GM18505 (cell line): ENCODE results near the gene NCOA3.
A peak's percentile ranks its signal among the peaks of the same experiment; 100 is the strongest.

Experiments
- ATAC-seq: cut with Tn5 transposase; IDR thresholded peaks from one replicate; pipeline ENCODE4 v1.9.1; 2021; ENCODE audit not compliant: unreplicated experiment
- POLR2A ChIP-seq: IDR thresholded peaks from 4 replicates; pipeline ENCODE4 v1.6.1; 2011; ENCODE audit warnings: borderline replicate concordance; ENCODE audit not compliant: insufficient read depth, insufficient read length; ENCODE audit errors: extremely low read depth

NCOA3 gene

GRCh38 chr20:47656318-47656717 is 154.6 kb downstream of the NCOA3 start:
- TF ChIP-seq POLR2A, result no peak
- no peak for ATAC-seq

DNA sequence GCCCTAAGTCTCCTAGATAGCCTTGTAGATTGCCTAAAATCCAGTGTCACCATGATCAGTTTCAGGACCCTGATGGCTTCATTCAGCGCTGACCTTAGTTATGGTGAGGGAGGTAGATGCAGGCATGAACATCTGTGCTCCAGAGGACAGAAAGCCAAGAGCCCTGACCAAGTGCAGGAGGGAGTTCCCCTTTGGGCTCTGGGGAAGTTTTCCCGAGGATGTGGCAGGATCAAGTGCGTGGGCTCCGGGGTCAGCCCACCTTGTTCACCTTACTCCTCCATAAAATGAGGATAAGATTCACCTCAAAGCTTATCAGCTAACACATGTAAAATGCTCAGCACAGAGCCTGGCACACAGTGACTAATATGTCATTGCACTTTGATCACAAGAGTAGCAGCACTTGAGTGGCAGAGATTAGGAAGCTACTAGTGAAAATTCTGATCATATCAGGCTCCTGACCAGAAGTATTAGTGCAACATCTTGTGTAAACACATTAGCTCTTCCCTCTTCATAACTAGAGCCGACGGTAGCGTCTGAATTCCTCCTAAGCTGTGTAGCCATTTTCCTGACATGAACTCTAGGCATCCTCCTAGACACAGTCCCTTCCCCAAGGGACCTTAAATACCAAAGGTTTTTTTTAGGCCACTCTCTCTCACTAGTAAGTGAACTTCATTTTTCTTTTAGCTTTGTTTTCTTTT is 158.4 kb downstream of the NCOA3 start:
- TF ChIP-seq POLR2A, result peak; percentile 26
- no peak for ATAC-seq

GRCh38 chr20:47660602-47660905 is 158.9 kb downstream of the NCOA3 start:
- ATAC-seq, result no peak

DNA sequence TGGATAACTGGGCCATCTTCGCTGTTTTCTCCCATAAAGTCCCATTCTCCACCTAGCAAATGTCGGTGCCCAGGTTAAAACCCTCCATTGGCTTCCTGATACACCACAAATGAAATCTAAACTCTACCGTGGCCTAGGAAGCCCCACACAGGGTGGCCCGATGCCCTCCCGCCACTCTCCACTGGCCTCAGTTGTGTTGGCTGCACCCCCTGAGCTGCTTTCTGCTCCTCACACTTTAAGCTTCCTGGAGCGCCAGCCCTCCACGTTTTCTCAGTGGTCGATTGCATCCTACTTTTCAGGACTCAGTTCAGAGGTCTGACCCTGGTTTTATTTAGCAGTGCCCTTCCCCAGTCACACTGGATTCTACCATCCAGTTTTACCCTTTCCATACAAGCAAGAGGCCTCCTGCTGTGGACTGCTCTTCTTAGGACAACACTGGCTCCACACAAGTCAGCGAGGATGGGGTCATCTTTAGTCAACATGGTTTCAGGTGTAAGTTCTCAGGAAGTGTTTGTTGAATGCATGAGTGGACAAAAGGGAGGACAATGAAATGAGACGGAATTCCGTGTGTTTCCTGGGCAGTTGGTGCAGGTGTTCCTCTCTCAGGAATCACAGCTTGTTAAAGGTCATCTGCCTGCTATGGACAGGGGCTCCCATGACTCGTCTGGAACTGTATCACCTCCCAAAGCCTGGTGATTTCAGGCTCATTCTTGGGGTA is 159.5 kb downstream of the NCOA3 start:
- ATAC-seq, result no peak
- TF ChIP-seq POLR2A, result no peak

More at GRCh38 chr20:47660602-47660905, 158.9 kb downstream of the NCOA3 start:
- no peak for TF ChIP-seq POLR2A

DNA sequence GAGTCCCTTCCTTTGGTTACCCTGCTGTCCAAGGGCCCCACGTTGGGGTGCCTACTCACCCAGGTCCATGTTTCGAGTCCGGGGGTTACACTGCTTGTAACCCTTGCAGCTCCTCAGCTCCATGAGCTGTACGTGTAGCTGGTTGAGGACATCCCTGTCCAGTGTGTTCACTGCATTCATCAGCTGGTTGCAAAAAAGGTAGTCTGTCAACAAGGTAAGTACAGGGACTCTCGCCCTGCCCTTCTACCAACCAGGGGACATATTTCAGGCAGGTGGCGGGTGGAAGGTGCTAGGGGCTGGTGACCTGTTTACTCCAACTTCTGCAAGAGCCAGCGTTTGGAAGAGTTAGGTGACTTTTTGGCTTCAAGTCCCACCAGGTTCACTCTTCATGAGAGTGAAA is 160.0 kb downstream of the NCOA3 start:
- no peak for ATAC-seq
- no peak for TF ChIP-seq POLR2A

DNA sequence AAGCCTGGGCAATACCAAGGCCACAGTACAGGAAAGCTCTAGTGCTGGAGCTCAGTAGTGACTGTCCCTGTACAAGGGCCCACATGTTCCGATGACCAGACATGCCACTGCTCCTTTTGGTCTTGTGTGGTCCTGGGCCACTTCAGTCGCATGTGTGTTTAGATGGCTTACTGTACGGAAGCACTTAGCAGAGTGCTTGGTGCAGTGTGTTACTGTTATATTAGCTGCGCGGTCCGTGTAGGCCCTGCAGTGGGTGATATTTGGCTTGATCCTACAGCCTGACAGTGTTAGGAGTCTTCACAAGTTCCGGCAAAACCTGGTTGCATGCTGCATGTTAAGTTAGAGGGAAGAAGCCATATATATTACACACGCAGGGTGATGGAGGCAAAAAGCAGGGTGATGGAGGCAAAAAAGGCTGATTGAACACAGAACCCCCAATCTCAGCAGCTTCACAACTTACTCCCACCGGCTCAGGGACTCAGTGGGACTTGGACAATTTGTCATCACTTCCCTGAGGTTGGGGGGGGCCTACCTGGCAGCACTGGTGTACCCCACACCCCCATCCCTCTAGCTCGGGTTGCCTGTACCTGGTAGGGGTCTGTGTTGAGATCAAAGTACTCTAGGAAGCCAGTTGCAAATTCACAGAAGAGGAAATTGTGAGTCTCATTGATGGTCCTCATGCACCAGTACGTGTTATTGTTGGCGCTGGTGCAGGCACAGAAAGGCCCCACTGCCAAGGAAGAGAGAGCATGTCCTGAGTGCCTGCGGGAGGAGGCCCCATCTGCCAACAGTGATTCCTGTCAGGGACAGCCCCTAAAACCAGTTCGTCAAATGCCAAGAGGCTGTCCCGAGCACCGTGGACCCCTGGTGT is 161.0 kb downstream of the NCOA3 start:
- ATAC-seq, result no peak
- no peak for TF ChIP-seq POLR2A

GRCh38 chr20:47663354-47664067 is 161.8 kb downstream of the NCOA3 start:
- no peak for TF ChIP-seq POLR2A
- ATAC-seq, result no peak

GRCh38 chr20:47664068-47664437 is 162.4 kb downstream of the NCOA3 start:
- ATAC-seq, result no peak
- TF ChIP-seq POLR2A, result no peak

- no peak for ATAC-seq
These were observed 163.1 kb downstream of the NCOA3 start for GRCh38 chr20:47664744-47665143.

DNA sequence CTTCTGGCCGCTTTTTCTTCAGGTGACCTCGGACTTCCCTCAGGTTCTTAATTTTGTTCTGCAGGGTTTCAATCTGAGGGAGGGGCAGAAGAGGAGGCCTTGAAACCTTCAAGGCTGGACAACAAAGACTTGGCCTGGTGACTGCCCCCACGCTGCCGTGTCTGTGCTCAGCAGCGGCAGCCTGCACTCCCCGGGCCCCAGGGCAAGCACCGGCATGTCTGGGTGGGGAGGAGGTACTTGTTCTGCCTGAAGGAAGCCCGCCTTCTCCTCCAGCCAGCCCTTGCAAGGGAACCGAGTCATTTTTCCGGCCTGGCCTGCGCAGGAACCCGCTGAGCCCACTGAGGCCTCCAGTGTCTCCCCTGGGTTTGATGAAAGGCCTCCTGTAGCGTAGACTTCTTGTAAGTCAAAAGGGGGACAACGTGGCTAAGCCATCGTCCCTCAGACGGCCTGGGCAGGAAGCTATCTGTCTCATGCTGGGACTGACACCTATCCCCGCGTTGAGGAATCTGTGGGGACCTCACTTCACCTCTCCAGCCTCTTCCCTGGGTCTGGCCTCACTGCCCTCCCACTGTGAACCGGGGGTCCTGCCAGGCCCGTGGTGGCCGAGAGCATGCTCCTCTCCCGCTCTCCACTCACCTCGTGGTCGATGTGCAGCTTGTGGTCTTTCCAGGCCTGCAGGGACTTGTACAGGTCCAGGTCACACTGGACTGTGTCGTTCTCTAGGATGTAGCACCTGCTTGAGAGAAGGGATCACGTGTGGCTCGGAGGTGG is 163.7 kb downstream of the NCOA3 start:
- TF ChIP-seq POLR2A, result peak; percentile 12
- ATAC-seq, result no peak

More at GRCh38 chr20:47664744-47665143, 163.1 kb downstream of the NCOA3 start:
- TF ChIP-seq POLR2A, result no peak

- no peak for TF ChIP-seq POLR2A
- no peak for ATAC-seq
These were observed 164.6 kb downstream of the NCOA3 start for GRCh38 chr20:47666304-47666703.

DNA sequence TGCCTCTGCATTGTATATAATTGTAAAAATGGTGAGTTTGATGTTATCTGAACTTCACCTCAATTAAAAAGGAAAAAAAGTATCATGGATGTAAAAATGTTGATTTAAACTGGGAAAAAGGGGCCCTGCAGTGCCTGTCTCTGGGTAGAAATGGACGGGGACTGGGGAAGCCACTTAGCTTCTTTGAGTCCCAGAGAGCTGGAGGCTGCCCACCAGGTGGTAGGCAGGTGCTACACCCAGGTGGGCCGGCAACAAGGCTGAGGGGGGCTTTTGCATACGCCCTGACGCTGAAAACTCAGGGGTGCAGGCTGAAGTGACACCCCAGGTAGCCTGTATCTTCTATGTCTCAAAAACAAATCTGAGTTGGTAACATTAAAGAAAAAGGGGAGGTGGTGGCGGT is 165.4 kb downstream of the NCOA3 start:
- no peak for TF ChIP-seq POLR2A
- no peak for ATAC-seq
